OCI-LY3 (cell line): ENCODE data around the gene CFAP92.

Experiments used
- H2AFZ ChIP-seq: fragments of 200-600, 300-600 bp; shearing (Covaris generic); 2 replicates; pipeline ENCODE4 v1.6.0; 2014; ENCODE audit warnings: antibody characterized with exemption, low read depth, low read length
- H3K27ac ChIP-seq: fragments of 200-600, 300-600 bp; sonication (generic); 2 replicates; pipeline ENCODE4 v1.5.1; 2014; ENCODE audit warnings: mild to moderate bottlenecking, low read length, moderate library complexity, mixed read lengths
- H3K27me3 ChIP-seq: fragments of 200-600, 300-600 bp; sonication (generic); 2 replicates; pipeline ENCODE4 v1.6.1; 2014; ENCODE audit warnings: low read depth, low read length, mixed read lengths
- H3K36me3 ChIP-seq: fragments of 200-600, 300-600 bp; sonication (generic); replicated peaks from 2 replicates; pipeline ENCODE3; 2014; ENCODE audit warnings: low read depth, low read length, mixed read lengths
- H3K4me1 ChIP-seq: fragments of 300-600, 200-600 bp; sonication (generic); 2 replicates; pipeline ENCODE4 v1.6.1; 2014; ENCODE audit warnings: low read length, mixed read lengths
- H3K4me2 ChIP-seq: fragments of 200-600, 300-600 bp; sonication (generic); 2 replicates; pipeline ENCODE4 v1.6.1; 2014; ENCODE audit warnings: low read length, mixed read lengths
- H3K4me3 ChIP-seq: fragments of 300-600, 200-600 bp; sonication (generic); 2 replicates; pipeline ENCODE4 v1.5.1; 2014; ENCODE audit warnings: antibody characterized with exemption, mild to moderate bottlenecking, low read length, moderate library complexity
- H3K79me2 ChIP-seq: fragments of 300-600, 200-600 bp; shearing (Covaris generic); 2 replicates; pipeline ENCODE4 v1.6.1; 2014; ENCODE audit warnings: mild to moderate bottlenecking, low read length, mixed read lengths
- H3K9ac ChIP-seq: fragments of 300-600, 200-600 bp; shearing (Covaris generic); 2 replicates; pipeline ENCODE4 v1.6.0; 2014; ENCODE audit warnings: mild to moderate bottlenecking, low read length, moderate library complexity
- H3K9me3 ChIP-seq: fragments of 200-600, 300-600 bp; shearing (Covaris generic); 2 replicates; pipeline ENCODE4 v1.6.1; 2014; ENCODE audit warnings: low read length, mixed read lengths; ENCODE audit not compliant: insufficient read depth
- H4K20me1 ChIP-seq: fragments of 200-600, 300-600 bp; sonication (generic); 2 replicates; pipeline ENCODE4 v1.6.1; 2016; ENCODE audit warnings: low read length, mixed read lengths; ENCODE audit not compliant: insufficient read depth
- EZH2phosphoT487 ChIP-seq: fragments of 200-600 bp; shearing (Covaris generic); IDR thresholded peaks from 2 replicates; pipeline ENCODE4 v1.6.1; 2018; ENCODE audit warnings: antibody characterized with exemption, mixed run types, low read depth
- TF ChIP-seq, protein P1 (sequence below): fragments of 200-600, 300-600 bp; sonication (generic); IDR thresholded peaks from 2 replicates; pipeline ENCODE4 v1.5.1; 2014; ENCODE audit warnings: antibody characterized with exemption, low read length, low read depth

The CFAP92 gene

DNA sequence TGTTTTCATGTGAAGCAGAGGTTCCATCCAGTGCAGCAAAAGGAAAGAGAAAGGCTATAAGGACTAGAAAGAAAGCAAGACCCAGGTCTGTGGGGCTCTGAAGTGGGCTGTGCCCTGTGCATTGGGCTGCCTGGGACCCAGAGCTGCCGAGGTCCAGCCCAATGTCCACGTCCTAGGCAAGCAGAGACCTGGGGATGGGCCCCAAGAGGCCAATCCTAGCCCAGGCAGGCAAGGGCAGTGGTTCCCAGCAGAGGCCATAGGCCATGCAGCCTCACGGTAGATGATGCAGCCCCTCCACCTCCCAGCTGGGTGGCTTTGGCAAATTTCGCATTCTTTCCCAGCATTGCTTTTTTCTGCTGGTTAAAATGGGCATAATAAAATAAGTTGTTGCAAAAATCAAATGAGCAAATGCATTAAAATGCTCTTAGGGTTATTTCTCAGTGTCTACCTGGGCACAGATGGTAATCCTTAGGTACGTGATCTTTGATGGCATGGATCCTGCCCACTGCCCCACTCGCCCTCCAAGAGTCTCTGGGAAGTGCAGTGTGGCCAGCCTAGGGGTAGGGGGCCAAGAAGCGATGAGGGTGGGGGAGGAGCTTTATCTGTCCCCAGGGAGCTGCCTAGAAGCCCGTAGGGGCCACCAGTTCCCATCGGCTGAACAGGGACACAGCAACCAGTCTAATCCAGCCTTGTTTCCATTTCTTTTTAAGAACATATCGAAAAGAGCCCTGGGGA lies 44.4 kb upstream of the CFAP92 start:
- no peak overlapping the region for H3K27ac ChIP-seq
- H3K79me2 ChIP-seq: no peaks in the 10 kb centered on the region
- no peak overlapping the region for H3K9ac ChIP-seq
- no peaks in the 10 kb centered on the region for H4K20me1 ChIP-seq
- TF ChIP-seq, protein P1, sequence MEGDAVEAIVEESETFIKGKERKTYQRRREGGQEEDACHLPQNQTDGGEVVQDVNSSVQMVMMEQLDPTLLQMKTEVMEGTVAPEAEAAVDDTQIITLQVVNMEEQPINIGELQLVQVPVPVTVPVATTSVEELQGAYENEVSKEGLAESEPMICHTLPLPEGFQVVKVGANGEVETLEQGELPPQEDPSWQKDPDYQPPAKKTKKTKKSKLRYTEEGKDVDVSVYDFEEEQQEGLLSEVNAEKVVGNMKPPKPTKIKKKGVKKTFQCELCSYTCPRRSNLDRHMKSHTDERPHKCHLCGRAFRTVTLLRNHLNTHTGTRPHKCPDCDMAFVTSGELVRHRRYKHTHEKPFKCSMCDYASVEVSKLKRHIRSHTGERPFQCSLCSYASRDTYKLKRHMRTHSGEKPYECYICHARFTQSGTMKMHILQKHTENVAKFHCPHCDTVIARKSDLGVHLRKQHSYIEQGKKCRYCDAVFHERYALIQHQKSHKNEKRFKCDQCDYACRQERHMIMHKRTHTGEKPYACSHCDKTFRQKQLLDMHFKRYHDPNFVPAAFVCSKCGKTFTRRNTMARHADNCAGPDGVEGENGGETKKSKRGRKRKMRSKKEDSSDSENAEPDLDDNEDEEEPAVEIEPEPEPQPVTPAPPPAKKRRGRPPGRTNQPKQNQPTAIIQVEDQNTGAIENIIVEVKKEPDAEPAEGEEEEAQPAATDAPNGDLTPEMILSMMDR: no peak
- no peak for TF ChIP-seq EZH2phosphoT487
- H3K36me3 ChIP-seq: no peaks in the 10 kb centered on the region
- peaks cover 12% of the 10 kb centered on the region; the same call in 1 of the 2 replicates for H3K27me3 ChIP-seq
- peaks cover 3% of the 10 kb centered on the region; the same call in 1 of the 2 replicates for H3K9me3 ChIP-seq
- H3K4me1 ChIP-seq: no peaks in the 10 kb centered on the region
- H3K4me3 ChIP-seq: no peak overlapping the region
- no peak overlapping the region for H2AFZ ChIP-seq
- H3K4me2 ChIP-seq: no peak overlapping the region

DNA sequence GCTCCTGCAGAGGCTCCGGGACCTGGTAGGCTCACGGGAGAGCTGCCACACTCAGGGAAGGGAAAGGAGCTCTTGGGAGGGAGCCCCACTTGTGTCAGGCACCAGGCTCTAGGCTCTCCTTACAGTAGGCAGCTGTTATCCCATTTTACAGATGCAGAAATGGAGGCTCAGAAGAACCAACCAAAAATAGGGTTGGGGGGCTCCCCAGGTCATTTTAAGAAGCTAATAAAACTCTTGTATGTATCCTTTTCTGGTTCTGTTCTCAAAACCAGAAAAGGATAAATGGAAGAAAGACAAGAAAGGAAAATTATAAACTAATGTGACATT lies 43.2 kb upstream of the CFAP92 start:
- no peak overlapping the region for H3K4me3 ChIP-seq
- H3K27me3 ChIP-seq: peaks cover 2% of the 10 kb centered on the region; the same call in 1 of the 2 replicates
- no peak overlapping the region for H3K27ac ChIP-seq
- H3K4me2 ChIP-seq: no peak overlapping the region
- H4K20me1 ChIP-seq: no peaks in the 10 kb centered on the region
- no peaks in the 10 kb centered on the region for H3K36me3 ChIP-seq
- H3K9me3 ChIP-seq: no peaks in the 10 kb centered on the region
- H3K79me2 ChIP-seq: no peaks in the 10 kb centered on the region
- H3K9ac ChIP-seq: no peak overlapping the region
- H2AFZ ChIP-seq: no peak overlapping the region
- no peaks in the 10 kb centered on the region for H3K4me1 ChIP-seq
- TF ChIP-seq EZH2phosphoT487: no peak
- TF ChIP-seq, protein P1: no peak

DNA sequence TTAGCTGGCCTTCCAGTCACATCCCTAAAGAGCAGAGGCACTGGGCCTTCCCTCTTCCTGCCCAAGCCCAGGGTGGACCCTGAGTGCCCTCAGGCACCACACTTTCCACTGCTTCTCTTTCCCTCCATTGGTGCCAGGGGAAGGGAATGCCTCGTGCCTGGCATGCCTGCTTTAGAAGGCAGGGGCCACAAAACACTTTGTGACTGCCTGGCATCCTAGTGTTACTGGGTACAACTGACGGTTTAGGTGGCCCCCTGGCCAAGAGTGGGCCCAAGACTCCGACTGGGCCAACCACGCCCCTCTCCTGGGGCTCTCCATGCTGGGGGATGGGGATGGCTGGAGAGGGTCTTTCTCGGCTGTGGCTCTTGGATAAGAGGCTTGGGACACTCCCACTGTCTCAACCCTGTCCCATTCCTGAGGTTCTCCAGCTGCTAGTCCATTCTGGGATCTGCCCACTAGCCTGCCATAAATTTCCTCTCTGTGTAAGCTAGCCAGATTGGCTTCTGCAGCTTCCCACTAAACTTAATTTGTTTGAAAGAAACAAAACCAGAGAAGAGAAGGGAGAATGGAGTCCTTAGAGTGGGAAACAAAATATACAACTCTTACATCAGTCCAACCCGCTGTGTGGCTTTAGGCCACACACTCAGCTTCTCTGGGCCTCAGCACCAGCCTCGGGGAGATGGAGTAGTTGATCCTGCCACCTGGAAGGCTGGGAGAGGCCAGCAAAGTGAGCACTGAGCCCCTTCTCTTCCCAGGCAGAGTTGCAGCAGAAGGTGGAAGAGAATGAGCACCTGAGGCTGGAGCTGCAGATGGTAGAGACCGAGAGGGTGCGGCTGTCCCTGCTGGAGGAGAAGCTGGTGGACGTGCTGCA lies 42.6 kb upstream of the CFAP92 start:
- Histone ChIP-seq H4K20me1 (no peaks in the 10 kb centered on the region), H3K9me3 (no peaks in the 10 kb centered on the region), H3K9ac (no peak overlapping the region), H3K79me2 (no peaks in the 10 kb centered on the region), H3K27me3 (no peaks in the 10 kb centered on the region), H3K36me3 (no peaks in the 10 kb centered on the region), H3K4me2 (no peak overlapping the region), H3K27ac (no peak overlapping the region), H3K4me1 (no peaks in the 10 kb centered on the region), H2AFZ (no peak overlapping the region), H3K4me3 (no peak overlapping the region)
- TF ChIP-seq, protein P1: no peak
- no peak for TF ChIP-seq EZH2phosphoT487
